ENCODE data around the gene EPSTI1.

EPSTI1 gene

DNA sequence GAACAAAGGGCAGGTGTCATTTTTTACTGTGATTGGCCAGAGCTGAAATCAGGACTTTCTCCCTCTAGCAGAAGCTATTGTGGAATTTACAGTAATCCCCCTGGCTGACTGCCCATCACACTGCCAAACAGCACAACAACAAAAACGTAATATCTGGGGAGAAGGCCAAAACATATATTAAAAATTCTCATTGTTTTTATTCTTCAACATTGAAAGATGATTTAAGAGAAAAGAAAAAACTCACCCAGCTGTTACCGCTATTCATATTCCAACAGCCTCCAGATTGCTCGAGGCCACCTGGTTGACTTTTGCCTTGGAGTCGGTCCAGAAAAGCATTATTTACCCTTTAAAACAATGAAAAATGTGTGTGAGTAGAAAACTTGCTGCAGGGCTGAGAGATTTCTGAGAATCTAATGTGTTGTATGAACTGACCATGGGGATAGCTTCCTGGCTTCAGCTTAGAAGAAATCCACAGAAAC, 97.2 kb downstream of the EPSTI1 start:
- Histone ChIP-seq H3K9me3 (ENCODE audit: severe bottlenecking) (no peaks in the 10 kb centered on the region), H3K27me3 (ENCODE audit: insufficient read depth, low read depth, severe bottlenecking) (no peaks in the 10 kb centered on the region), H3K36me3 (no peaks in the 10 kb centered on the region), H3K27ac (no peak overlapping the region), H3K4me3 (ENCODE audit: low read depth, low read length) (no peak overlapping the region)
- TF ChIP-seq, protein P1, sequence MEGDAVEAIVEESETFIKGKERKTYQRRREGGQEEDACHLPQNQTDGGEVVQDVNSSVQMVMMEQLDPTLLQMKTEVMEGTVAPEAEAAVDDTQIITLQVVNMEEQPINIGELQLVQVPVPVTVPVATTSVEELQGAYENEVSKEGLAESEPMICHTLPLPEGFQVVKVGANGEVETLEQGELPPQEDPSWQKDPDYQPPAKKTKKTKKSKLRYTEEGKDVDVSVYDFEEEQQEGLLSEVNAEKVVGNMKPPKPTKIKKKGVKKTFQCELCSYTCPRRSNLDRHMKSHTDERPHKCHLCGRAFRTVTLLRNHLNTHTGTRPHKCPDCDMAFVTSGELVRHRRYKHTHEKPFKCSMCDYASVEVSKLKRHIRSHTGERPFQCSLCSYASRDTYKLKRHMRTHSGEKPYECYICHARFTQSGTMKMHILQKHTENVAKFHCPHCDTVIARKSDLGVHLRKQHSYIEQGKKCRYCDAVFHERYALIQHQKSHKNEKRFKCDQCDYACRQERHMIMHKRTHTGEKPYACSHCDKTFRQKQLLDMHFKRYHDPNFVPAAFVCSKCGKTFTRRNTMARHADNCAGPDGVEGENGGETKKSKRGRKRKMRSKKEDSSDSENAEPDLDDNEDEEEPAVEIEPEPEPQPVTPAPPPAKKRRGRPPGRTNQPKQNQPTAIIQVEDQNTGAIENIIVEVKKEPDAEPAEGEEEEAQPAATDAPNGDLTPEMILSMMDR (IDR thresholded peaks at IDR 0.05; ENCODE audit: low read depth, low read length) = no peak
- no peak for DNase-seq

DNA sequence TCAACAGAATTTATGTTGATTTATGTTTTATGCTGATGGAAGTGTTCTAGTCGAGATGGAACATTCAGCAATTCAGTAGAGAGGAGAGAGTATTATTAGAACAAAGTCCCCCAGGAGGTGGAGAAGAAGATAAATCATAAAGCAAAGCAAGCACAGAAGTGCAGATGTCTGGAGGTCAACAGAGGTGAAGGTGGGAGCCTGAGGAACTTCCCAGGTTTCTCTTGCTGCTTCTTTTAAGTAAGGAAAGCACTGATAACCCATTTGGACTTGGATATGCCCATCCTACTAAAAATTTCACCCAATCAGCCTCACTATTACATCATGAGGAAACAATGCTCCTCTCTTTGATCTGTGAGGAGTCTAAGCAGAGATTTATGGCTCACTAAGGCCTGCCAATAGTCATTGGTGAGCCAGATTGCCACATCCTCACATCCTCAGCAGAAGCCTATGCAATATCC, 98.8 kb downstream of the EPSTI1 start:
- H3K9me3 ChIP-seq (ENCODE audit: severe bottlenecking) = no peaks in the 10 kb centered on the region
- no peak overlapping the region for H3K27ac ChIP-seq
- no peaks in the 10 kb centered on the region for H3K36me3 ChIP-seq
- DNase-seq = no peak
- no peak overlapping the region for H3K4me3 ChIP-seq (ENCODE audit: low read depth, low read length)
- no peaks in the 10 kb centered on the region for H3K27me3 ChIP-seq (ENCODE audit: insufficient read depth, low read depth, severe bottlenecking)
- TF ChIP-seq, protein P1 (IDR thresholded peaks at IDR 0.05; ENCODE audit: low read depth, low read length) = no peak

DNA sequence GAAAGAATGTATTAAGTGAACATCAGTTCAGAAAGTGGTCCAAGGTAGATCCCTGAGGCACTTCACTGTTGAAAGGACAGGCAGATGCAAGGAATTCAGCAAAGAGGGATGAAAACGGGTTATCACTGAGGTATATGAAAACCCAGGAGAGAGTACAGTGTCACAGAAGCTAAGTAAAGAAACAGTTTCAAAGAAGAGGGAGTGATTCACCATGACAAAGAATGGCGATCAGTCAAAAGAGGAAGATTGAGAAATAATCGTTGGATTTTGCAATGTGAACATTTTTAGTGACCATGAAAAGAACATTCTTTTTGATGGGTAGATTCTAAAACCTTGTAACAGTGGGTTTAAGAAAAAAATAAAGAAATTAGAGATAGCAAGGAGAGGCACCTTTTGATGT, 99.3 kb downstream of the EPSTI1 start:
- H3K27ac ChIP-seq = no peak overlapping the region
- no peaks in the 10 kb centered on the region for H3K27me3 ChIP-seq (ENCODE audit: insufficient read depth, low read depth, severe bottlenecking)
- TF ChIP-seq, protein P1 (IDR thresholded peaks at IDR 0.05; ENCODE audit: low read depth, low read length) = no peak
- no peak for DNase-seq
- no peaks in the 10 kb centered on the region for H3K36me3 ChIP-seq
- no peaks in the 10 kb centered on the region for H3K9me3 ChIP-seq (ENCODE audit: severe bottlenecking)
- no peak overlapping the region for H3K4me3 ChIP-seq (ENCODE audit: low read depth, low read length)

DNA sequence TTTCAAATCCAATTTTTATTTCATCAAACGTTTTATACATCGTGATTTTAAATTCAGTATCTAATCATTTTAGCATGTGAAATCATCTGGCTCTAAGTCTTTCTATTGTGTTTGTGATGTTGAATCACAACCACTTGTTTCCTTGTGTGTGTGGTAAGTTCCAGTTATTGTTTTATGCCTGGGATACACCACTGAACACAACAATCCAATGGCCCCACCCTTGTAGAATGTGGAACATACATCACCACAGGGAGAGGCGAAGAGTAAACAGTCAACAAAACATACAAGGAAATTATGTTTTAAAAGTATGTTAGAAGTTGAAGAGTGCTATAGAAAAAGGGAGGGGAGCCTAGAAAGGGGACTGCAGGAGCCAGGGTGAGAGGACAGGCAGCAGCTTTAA, 100.5 kb downstream of the EPSTI1 start:
- Histone ChIP-seq H3K36me3 (no peaks in the 10 kb centered on the region), H3K27ac (no peak overlapping the region), H3K27me3 (ENCODE audit: insufficient read depth, low read depth, severe bottlenecking) (no peaks in the 10 kb centered on the region), H3K9me3 (ENCODE audit: severe bottlenecking) (no peaks in the 10 kb centered on the region), H3K4me3 (ENCODE audit: low read depth, low read length) (no peak overlapping the region)
- TF ChIP-seq, protein P1 (IDR thresholded peaks at IDR 0.05; ENCODE audit: low read depth, low read length) = no peak
- DNase-seq = no peak

DNA sequence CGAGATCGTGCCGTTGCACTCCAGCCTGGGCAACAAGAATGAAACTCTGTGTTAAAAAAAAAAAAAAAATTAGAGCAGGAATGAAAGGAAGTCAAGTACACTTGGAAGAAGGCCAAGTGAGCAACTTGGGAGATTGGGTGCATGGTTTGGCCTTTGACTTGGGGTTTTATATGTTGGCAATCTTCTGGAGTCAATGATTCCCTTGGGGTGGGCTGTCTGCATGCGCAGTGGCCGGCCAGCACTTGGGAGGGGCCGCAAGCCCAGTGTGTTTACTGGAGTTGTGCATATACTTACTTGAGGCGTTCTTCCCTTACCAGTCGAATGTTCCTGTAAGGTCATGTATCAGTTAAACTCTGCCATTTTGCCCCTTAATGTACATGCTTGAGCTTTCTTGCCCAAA, 106.7 kb downstream of the EPSTI1 start:
- no peak for DNase-seq
- H3K27me3 ChIP-seq (ENCODE audit: insufficient read depth, low read depth, severe bottlenecking) = no peaks in the 10 kb centered on the region
- H3K4me3 ChIP-seq (ENCODE audit: low read depth, low read length) = no peak overlapping the region
- no peak overlapping the region for H3K27ac ChIP-seq
- H3K9me3 ChIP-seq (ENCODE audit: severe bottlenecking) = no peaks in the 10 kb centered on the region
- H3K36me3 ChIP-seq = no peaks in the 10 kb centered on the region
- TF ChIP-seq, protein P1 (IDR thresholded peaks at IDR 0.05; ENCODE audit: low read depth, low read length) = no peak

DNA sequence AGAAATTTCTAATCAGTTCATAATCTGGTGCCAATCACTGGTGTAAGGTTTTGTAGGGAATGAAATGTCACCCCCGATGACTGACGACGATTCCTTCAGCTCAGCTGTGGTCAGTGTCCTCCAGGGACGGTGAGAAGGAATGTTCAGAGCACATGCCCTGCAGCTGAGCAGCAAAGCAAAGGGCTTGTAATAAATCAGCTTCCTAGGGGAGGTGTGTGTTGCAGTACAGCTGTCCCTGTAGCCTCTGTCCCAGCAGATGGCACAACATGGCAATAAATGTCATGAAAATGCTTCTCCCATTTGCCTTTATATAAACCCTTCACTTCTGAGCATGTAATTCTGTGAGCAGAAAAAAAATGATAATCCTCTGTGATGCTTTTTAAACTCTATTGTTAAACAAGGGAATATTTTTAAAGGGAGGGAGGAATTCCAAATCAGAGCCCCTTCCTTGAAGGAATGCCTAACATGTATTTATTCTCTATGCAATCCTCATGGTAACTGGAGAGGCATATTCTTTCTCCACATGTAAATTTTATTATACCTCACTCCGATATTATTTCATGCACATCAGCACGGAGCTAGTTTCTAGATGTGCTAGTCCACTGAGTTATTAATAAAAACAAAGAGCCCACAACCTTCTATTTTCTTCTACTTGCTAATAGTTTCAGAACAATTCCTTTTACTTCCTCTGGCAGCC, 108.1 kb downstream of the EPSTI1 start:
- no peaks in the 10 kb centered on the region for H3K36me3 ChIP-seq
- TF ChIP-seq, protein P1 (IDR thresholded peaks at IDR 0.05; ENCODE audit: low read depth, low read length) = no peak
- H3K27me3 ChIP-seq (ENCODE audit: insufficient read depth, low read depth, severe bottlenecking) = no peaks in the 10 kb centered on the region
- no peak overlapping the region for H3K4me3 ChIP-seq (ENCODE audit: low read depth, low read length)
- no peak overlapping the region for H3K27ac ChIP-seq
- peak; percentile 20 for DNase-seq
- no peaks in the 10 kb centered on the region for H3K9me3 ChIP-seq (ENCODE audit: severe bottlenecking)
